NCI-H1694 (cell line): ENCODE measurements around the gene CDC6.

ENCODE experiments used
- DNase-seq: peaks from one replicate; lab custom pipeline; 2025; lab: John Stamatoyannopoulos, UW

CDC6 gene

GRCh38 chr17:40352237-40352778 lies 64.6 kb downstream of the CDC6 start:
- no peak for DNase-seq

GRCh38 chr17:40352779-40353394 lies 65.2 kb downstream of the CDC6 start:
- no peak for DNase-seq
